Activated T-cell treated with anti-CD3 and anti-CD28 coated beads, Interleukin-2, amount 50 U/mL, for 24 hours (primary cell): ENCODE results near the gene DOCK3.
"Not testable (repeated sequence)": the region's sequence is repeated elsewhere in the genome, so short reads cannot be mapped to it uniquely, and the experiment has no call there.

Experiments
- DNase-seq: peaks from one replicate; pipeline ENCODE4 v3.0.0-alpha.2; 2020
- H3K27ac Mint-ChIP-seq: 2 replicates; pipeline ENCODE4 v1.8.0; 2020; ENCODE audit warnings: mild to moderate bottlenecking, mixed read lengths
- H3K27me3 Mint-ChIP-seq: 2 replicates; pipeline ENCODE4 v1.8.0; 2020; ENCODE audit warnings: mixed read lengths
- H3K36me3 Mint-ChIP-seq: 2 replicates; pipeline ENCODE4 v1.8.0; 2020; ENCODE audit warnings: low read depth, mixed read lengths
- H3K4me1 Mint-ChIP-seq: 2 replicates; pipeline ENCODE4 v1.8.0; 2020; ENCODE audit warnings: low read depth, mixed read lengths
- H3K4me3 Mint-ChIP-seq: 2 replicates; pipeline ENCODE4 v1.8.0; 2020; ENCODE audit warnings: mild to moderate bottlenecking, moderate library complexity, mixed read lengths
- H3K9me3 Mint-ChIP-seq: 2 replicates; pipeline ENCODE4 v1.8.0; 2020; ENCODE audit warnings: mixed read lengths

DOCK3 gene

DNA sequence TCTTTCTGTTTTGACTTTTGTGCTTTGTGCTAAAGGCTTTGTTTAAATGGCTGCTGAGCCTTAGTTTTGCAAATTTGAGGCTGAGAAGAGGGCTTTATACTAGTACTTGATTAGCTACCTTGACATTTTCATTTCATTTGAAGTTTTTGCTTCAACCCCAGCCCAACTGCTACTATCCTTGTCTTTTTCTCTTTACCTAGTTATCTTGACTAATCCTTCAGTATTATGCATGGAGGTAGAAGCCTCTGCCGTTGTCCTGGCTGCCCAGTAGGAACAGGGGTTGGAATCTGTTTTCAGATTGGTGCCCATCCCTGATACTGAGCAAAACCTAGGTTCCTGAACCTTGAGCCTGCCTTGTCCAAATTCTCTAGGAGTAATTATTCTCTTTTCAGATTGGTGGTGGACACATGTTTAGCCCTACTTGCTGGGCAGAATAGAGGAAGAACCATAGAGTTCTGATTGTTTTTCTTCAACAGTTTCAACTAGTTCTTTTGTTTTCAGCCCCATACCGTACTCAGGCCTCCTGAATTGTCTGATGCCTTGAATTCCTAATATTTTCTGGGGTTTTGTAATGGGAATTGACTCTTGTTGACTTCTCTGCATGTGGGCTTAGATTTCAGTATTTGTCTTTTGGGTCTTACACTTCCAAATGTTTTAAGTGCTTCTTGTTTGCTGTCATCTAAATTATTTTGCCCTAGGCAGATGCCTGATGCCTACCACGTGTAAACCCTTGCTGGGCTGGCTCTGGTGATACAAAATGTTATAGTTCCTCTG, 143.2 kb downstream of the DOCK3 start:
- H3K27ac Mint-ChIP-seq, result no peak overlapping the region
- DNase-seq, result no peak
- no peak overlapping the region for H3K4me3 Mint-ChIP-seq
- H3K27me3 Mint-ChIP-seq, result no peaks in the 10 kb centered on the region
- no peaks in the 10 kb centered on the region for H3K9me3 Mint-ChIP-seq
- H3K36me3 Mint-ChIP-seq, result no peaks in the 10 kb centered on the region
- H3K4me1 Mint-ChIP-seq, result peaks cover 6% of the 10 kb centered on the region

DNA sequence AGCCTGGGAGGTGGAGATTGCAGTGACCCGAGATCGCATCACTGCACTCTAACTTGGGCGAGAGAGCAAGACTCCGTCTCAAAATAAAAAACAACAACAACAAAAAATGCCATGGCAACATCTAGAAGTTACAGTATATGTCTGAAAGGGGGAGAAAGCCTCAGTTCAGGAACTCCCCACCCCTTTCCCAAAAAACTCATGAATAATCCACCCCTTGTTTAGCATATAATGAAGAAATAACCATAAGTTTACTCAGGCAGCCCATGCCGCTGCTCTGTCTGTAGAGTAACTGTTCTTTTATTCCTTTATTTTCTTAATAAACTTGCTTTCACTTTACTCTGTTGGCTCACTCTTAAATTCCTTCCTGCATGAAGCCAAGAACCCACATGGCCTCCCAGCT, 145.2 kb downstream of the DOCK3 start:
- Mint-ChIP-seq H3K4me3 (no peak overlapping the region), H3K27me3 (peaks cover 3% of the 10 kb centered on the region), H3K4me1 (peaks cover 6% of the 10 kb centered on the region), H3K36me3 (no peaks in the 10 kb centered on the region), H3K27ac (no peak overlapping the region), H3K9me3 (no peaks in the 10 kb centered on the region)
- DNase-seq, result no peak

DNA sequence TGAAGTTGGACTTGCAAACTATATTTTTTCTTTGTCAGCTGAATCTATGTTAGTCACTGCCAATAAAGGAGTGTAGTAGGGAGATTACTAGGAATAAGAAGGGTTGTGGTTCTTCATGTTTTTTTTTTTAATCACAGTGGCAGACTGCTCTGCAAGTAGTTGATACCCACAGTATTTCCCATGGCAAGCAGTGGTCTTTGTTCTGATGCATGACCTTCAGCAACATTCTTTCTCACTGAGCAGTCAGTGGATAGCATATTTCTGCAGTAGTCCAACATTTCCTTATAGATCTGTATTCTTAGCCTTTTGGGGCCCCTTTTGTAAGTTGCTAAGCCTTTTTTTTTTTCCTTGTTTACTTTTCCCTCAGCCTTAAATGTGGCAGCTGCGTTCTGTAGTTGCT, 151.1 kb downstream of the DOCK3 start:
- no peak overlapping the region for H3K27ac Mint-ChIP-seq
- no peak for DNase-seq
- peaks cover 5% of the 10 kb centered on the region for H3K27me3 Mint-ChIP-seq
- no peaks in the 10 kb centered on the region for H3K9me3 Mint-ChIP-seq
- no peaks in the 10 kb centered on the region for H3K4me1 Mint-ChIP-seq
- H3K36me3 Mint-ChIP-seq, result no peaks in the 10 kb centered on the region
- no peak overlapping the region for H3K4me3 Mint-ChIP-seq

DNA sequence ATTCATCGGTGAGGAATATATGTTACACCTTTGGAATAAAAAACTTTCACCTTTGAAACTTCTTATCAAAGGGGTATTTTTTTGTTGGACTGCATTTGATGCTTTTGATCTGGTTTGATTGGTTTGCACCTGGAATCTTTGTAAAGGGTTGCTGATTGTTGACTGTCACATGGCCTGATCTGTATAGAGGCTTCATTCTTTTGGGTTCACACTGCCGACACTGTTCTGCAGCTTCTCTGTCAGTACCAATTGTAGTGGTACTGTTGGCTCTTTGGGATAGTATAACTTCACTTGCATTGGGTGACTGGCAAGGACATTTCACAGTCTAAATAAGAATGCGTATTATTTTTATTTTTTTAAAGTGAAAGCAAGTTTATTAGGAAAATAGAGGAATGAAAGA, 155.7 kb downstream of the DOCK3 start:
- Mint-ChIP-seq H3K27me3 (peaks cover 19% of the 10 kb centered on the region), H3K4me3 (no peak overlapping the region), H3K36me3 (no peaks in the 10 kb centered on the region), H3K9me3 (peaks cover 5% of the 10 kb centered on the region), H3K4me1 (no peaks in the 10 kb centered on the region), H3K27ac (no peak overlapping the region)
- no peak for DNase-seq

DNA sequence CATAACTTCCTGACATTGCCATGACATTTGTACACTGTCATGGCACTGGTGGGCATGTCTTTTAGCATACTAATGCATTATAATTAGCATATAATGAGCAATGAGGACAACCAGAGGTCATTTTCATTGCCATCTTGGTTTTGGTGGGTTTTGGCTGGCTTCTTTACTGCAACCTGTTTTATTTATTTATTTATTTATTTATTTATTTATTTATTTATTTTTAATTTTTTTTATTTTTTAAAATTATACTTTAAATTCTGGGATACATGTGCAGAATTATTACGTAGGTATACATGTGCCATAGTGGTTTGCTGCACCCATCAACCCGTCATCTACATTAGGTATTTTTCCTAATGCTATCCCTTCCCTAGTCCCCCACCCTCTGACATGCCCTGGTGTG, 156.3 kb downstream of the DOCK3 start:
- not testable (repeated sequence) for DNase-seq, H3K9me3 Mint-ChIP-seq, H3K4me3 Mint-ChIP-seq, H3K36me3 Mint-ChIP-seq, H3K4me1 Mint-ChIP-seq, H3K27ac Mint-ChIP-seq
- H3K27me3 Mint-ChIP-seq, result peaks cover 19% of the 10 kb centered on the region

DNA sequence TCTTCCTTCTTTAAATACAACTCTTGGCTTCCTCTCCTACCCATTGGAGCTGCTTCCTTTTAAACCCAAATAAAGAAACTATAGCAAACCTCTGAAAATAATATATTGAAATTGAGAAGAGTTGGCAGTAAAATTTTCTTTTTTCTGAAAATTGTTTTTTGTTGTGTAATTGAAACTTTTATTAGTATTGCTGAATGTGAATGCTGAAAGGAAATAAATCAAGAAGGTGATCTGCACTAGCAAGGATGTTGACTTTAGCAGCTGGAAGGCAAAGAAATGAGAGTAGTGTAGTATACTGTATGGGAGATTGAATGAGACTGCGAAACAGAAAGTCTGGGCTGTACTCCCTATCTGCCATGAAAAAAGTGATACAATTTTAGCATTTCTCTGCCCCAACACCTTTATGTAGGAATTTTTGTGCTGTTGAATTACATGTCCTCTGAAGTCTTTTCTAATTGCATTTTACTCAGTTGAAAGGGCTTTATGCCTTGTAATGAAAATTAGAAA, 166.3 kb downstream of the DOCK3 start:
- no peaks in the 10 kb centered on the region for H3K9me3 Mint-ChIP-seq
- H3K36me3 Mint-ChIP-seq, result no peaks in the 10 kb centered on the region
- no peak for DNase-seq
- H3K27ac Mint-ChIP-seq, result no peak overlapping the region
- H3K4me3 Mint-ChIP-seq, result no peak overlapping the region
- H3K4me1 Mint-ChIP-seq, result peaks cover 9% of the 10 kb centered on the region
- peaks cover 16% of the 10 kb centered on the region for H3K27me3 Mint-ChIP-seq

DNA sequence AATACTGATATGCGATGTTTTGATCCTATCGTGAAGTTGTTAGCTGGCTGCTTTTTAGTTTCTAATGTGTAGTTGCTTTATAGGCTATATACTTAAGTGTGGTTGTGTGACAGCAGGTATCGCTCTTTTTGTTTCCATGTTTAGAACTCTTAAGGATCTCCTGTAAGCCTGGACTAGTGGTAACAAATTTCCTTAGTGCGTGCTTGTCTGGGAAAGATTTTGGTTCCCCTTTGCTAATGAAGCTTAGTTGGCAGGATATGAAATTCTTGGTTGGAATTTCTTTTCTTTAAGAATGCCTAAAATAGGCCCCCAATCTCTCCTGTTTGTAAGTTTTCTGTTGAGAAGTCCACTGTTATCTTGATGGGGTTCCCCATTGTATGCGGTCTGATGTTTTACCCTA, 173.6 kb downstream of the DOCK3 start:
- Mint-ChIP-seq H3K9me3 (peaks cover 10% of the 10 kb centered on the region), H3K36me3 (peaks cover 4% of the 10 kb centered on the region), H3K4me1 (no peaks in the 10 kb centered on the region), H3K27ac (no peak overlapping the region), H3K27me3 (peaks cover 20% of the 10 kb centered on the region), H3K4me3 (no peak overlapping the region)
- DNase-seq, result no peak

DNA sequence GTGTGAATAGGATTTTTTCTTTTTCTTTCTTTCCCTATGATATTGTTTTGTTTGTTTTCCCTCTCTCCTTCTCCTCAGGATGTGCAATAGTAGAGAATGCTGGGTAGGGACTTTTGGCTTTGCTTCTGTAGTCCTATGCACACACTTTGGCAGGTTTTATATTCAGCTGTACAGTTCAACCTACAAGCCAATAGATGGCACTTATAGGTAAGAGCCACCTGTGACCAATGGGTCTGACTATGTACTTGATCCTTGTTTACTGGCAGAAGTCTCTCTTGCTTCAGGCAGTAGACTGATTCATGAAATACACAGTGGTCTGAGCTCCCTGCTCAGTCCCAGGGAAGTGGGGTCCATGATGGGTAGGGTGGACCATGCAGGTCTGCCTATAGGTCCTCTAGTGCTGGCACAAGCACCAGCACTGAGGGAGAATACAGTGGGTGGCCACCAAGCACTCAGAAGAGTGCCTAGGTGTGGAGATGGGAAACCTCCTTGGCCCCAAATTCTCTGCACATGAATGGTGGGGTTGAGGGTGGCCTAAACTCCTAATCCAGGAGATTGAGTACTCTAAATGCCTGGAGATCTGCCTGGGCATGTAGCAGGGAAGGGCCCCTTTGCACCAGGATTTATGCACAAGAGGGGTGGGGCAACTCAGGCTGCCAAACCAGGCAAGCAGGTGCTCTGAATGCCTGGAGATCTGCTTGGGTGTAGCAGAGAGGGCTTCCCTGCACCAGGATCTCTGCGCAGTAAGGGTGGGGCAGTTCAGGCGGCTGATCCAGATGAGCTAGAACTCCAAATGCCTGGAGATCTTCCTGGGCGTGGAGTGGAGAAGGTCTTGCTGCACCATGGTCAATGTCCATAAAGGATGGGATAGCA, 176.1 kb downstream of the DOCK3 start:
- H3K27ac Mint-ChIP-seq, result no peak overlapping the region
- H3K9me3 Mint-ChIP-seq, result peaks cover 13% of the 10 kb centered on the region
- DNase-seq, result no peak

DNA sequence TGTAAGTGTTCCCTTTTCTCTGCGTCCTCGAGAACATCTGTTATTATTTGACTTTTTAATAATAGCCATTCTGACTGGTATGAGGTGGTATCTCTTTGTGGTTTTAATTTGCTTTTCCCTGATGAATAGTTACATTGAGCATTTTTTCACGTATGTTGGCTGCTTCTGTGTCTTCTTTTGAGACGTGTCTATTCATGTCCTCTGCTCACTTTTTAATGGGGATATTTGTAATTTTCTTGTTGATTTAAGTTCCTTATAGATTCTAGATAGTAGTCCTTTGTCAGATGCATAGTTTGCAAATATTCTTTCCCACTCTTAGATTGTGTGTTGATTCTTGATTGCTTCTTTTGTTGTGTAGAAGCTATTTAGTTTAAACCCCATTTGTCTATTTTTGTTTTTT, 179.2 kb downstream of the DOCK3 start:
- Mint-ChIP-seq H3K36me3 (no peaks in the 10 kb centered on the region), H3K9me3 (peaks cover 5% of the 10 kb centered on the region), H3K4me3 (no peak overlapping the region), H3K4me1 (no peaks in the 10 kb centered on the region), H3K27me3 (peaks cover 3% of the 10 kb centered on the region), H3K27ac (no peak overlapping the region)
- no peak for DNase-seq

More for the DNA sequence above, 176.1 kb downstream of the DOCK3 start:
- Mint-ChIP-seq H3K4me1 (no peaks in the 10 kb centered on the region), H3K27me3 (peaks cover 19% of the 10 kb centered on the region), H3K4me3 (no peak overlapping the region), H3K36me3 (peaks cover 4% of the 10 kb centered on the region)

DNA sequence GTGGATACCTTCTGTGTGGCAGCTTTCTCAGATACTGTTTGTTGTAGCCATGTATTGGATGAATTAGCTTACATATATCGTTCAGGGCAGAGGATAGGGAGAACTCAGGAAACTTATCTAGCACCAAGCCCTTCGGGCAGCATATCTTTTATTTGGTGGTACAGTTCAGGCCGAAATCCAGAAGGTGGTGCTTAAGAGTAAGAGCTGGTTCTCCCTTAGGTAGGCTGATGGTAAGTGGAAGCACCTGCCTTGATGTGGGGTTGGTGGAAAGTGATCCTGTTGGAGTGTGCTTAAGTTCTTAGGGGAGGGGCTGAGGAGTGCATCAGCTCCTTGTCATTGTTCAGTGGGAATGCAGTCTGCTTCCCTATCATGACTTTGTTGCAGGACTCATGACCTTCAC, 187.5 kb downstream of the DOCK3 start:
- no peak for DNase-seq
- Mint-ChIP-seq H3K9me3 (peaks cover 8% of the 10 kb centered on the region), H3K27me3 (peaks cover 15% of the 10 kb centered on the region), H3K4me1 (no peaks in the 10 kb centered on the region), H3K36me3 (no peaks in the 10 kb centered on the region), H3K4me3 (no peak overlapping the region), H3K27ac (no peak overlapping the region)

DNA sequence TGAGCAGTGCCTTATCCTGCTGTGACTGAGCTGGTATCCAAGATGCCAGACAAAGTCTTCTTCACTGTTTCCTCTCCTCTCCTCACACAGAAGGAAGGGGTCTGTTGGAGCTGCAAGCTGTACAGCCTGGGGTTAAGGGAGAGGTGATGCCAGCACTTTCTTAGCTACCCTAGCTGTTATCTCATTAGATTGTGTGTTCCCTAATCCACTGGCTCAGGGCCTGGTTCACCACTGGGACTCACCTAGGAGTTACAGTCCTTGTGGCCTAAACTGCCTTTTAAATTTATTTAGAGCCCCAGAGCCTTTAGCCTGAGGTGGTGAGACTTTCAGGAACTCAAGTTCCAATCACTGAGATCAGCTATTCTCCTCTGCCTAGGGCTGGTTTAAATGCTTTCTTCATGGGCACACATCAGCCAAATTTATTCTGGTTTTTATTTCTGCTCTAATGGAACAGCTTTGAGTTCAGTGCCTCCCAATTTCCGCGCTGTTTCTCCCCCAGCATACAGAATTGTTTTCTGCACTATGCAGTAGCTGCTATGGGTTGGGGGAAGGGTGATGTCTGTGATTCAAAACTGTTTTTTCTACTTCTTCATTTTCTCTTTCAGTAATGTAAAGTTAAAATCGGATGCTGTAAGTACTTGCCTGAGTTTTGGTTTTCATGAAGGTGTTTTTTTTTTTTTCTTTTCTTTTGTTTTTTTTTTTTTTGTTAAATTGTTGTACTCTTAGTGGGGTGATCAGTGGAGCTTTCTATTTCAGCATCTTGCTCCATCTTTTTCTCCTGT, 198.8 kb downstream of the DOCK3 start:
- peaks cover 43% of the 10 kb centered on the region for H3K27me3 Mint-ChIP-seq
- DNase-seq, result no peak
- peaks cover 2% of the 10 kb centered on the region for H3K9me3 Mint-ChIP-seq
- H3K4me3 Mint-ChIP-seq, result no peak overlapping the region
- H3K4me1 Mint-ChIP-seq, result no peaks in the 10 kb centered on the region
- H3K27ac Mint-ChIP-seq, result no peak overlapping the region
- H3K36me3 Mint-ChIP-seq, result no peaks in the 10 kb centered on the region

DNA sequence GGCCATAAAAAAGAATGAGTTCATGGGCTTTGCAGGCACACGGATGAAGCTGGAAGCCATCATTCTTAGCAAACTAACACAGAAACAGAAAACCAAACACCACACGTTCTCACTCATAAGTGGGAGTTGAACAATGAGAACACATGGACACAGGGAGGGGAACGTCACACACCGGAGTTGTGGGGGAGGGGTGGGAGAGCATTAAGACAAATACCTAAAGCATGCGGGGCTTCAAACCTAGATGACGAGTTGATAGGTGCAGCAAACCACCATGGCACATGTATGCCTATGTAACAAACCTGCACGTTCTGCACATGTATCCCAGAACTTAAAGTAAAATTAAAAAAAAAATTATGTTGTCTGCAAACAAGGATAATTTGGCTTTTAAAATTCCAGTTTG, 200.1 kb downstream of the DOCK3 start:
- not testable (repeated sequence) for H3K4me3 Mint-ChIP-seq, DNase-seq, H3K36me3 Mint-ChIP-seq, H3K27ac Mint-ChIP-seq, H3K4me1 Mint-ChIP-seq, H3K9me3 Mint-ChIP-seq
- H3K27me3 Mint-ChIP-seq, result peaks cover 46% of the 10 kb centered on the region

DNA sequence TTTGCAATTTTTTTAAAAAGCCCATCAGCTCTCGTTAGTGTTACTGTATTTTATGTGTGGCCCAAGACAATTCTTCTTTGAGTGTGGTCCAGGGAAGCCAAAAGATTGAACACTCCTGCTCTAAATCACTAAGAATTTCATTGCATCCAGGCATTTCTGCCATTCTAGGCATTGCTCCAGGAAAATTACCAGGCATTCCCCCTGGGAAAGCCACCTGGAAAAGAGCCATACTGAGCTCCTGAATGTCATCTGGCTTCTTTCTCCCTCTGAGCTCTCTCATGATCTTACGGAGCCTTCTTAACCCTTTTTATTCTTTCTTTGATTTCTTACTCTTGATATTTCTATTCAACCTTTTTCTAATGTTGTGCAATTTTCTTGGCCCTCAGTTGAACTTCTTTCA, 202.2 kb downstream of the DOCK3 start:
- Mint-ChIP-seq H3K9me3 (no peaks in the 10 kb centered on the region), H3K36me3 (no peaks in the 10 kb centered on the region), H3K27ac (no peak overlapping the region), H3K4me1 (no peaks in the 10 kb centered on the region), H3K27me3 (peaks cover 43% of the 10 kb centered on the region), H3K4me3 (no peak overlapping the region)
- no peak for DNase-seq

DNA sequence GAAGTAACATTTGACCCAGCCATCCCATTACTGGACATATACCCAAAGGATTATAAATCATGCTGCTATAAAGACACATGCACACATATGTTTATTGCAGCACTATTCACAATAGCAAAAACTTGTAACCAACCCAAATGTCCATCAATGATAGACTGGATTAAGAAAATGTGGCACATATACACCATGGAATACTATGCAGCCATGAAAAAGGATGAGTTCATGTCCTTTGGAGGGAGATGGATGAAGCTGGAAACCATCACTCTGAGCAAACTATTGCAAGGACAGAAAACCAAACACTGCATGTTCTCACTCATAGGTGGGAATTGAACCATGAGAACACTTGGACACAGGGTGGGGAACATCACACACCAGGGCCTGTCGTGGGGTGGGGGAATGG, 208.0 kb downstream of the DOCK3 start:
- H3K9me3 Mint-ChIP-seq, H3K27ac Mint-ChIP-seq, H3K4me3 Mint-ChIP-seq, DNase-seq, H3K36me3 Mint-ChIP-seq, H3K4me1 Mint-ChIP-seq: not testable (repeated sequence)
- peaks cover 27% of the 10 kb centered on the region for H3K27me3 Mint-ChIP-seq
